Stimulated activated CD4-positive, alpha-beta T cell treated with anti-CD3 and anti-CD28 coated beads, Interleukin-4, amount 100 ng/mL, for 4 hours (primary cell): Measurements from ENCODE around the gene MRPL42.

Source experiments
- DNase-seq, 2 experiments: peaks; one replicate each; pipeline ENCODE4 v3.0.0-alpha.2; 2020

The MRPL42 gene

GRCh38 chr12:93500667-93501066, 33.4 kb downstream of the MRPL42 start:
- DNase-seq: no peak

DNA sequence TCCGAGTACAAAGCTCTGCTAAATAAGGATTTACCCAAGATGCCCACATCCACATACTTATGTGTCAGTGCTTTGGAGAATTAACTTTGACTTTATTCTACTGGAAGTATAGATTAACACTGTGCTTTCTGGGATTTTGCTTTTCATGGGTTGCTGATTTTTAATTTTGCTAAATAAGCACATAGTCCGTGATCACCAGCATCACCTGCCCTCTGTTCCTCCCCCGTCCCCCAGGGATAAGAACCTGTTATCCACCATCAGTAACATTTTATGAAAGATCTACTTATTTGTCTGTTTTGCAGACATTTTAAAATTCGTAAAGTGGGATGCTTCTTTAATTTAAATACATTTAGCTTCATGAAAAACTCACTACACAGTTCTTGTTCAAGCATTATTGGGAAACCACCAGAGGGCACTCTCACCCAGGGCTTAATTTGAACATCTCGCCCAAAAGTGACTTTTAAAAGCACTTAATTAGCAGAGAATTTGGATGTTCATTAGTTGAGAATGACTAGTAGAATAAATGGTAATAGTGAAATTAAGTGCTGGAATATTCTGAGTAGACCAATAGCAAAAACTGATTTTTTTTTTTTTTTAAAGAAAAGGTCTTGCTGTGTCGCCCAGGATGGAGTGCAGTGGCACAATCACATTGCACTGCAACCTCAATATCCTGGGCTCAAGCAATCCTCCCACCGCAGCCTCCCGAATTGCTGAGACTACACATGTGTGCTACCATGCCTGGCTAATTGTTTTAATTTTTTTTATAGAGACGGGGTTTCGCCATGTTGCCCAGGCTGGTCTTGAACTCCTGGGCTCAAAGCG, 35.7 kb downstream of the MRPL42 start:
- peak; percentile 48 to 51 for DNase-seq

DNA sequence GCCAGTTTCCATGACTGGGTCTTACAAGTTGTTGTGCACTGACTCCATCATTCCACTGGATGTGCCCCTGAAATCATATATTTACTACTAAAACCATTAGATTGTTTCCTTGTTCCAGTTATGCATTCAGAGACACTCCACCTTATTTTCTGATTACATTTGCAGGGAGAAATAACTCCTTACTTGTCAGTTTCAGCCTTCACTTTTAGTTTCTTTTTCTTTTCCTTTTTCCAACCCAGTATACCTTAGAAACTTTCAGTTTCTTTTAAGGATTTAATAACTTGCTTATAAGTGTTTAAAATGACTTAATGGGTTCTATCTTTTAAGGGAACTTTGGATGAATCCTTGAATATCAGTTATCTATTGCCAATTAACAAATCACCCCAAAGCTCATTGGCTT, 39.9 kb downstream of the MRPL42 start:
- DNase-seq: no peak

DNA sequence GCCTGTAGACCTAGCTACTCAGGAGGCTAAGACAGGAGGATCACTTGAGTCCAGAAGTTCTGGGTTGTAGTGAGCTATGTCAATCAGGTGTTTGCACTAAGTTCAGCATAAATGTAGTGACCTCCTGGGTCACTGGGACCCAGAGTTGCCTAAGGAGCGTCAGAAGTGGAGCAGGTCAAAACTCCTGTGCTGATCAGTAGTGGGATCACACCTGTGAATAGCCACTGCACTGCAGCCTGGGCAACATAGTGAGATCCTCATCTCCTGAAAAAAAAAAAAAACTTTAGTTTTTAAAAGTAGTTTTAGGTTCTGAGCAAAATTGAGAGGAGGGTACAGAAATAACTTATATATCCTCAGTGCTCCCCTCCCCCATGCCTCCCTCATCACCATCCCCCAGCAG, 42.2 kb downstream of the MRPL42 start:
- DNase-seq: no peak

DNA sequence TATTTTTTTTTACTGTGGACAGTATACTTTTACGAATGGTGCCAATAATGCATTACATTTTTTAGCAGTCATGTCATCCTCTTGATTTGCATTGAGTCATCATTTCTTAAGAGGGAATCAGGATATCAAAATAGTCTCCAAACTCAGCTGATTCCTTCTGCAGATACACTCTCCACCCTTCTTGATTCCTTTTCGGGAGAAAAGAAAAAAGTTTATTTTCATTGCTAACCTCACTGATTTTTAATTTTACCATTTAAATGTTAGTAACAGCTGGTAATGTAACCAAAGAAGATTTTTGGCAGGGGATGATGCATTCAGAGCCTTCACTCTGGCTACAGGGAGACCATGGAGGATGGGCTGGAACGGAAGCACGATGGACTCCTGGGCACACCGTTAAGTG, 47.5 kb downstream of the MRPL42 start:
- DNase-seq: no peak

- no peak for DNase-seq
Observed at GRCh38 chr12:93518725-93519124, 51.4 kb downstream of the MRPL42 start.

DNA sequence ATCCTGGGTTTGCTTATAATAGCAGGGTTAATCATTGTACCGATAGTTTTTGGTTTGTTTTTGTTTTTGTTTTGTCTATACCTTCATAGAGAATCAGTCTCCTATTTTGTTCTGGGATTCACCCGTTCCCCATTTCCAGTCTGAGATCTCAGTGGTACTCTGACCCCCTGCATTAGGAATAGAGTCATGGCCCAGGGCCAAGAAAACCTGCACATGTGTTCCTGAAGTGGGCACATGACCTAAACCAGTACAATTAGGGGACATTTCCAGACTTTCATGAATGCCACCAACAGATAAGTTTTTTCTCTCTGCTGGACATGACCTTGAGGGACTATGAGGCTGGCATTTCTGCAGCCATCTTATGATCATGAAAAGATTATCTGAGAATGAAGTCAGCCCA, 52.5 kb downstream of the MRPL42 start:
- DNase-seq: no peak

DNA sequence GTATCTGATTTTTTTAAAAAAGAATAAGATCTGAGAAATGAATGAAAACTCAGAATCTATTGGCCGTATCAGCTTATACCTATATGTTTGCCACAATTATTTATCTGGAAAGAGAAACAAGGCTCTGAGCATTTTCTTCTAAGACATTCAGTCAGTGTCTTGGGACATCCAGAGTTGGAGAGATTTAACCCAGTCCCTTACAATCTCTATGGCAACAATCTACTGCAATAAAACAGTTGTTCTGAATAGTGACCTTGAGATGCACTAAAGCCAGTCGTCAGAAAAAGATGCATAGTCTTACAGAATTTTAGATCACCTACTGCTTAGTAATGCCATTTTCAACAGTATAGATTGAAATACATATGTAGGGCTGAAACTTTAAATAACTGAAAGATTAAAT, 53.1 kb downstream of the MRPL42 start:
- DNase-seq: no peak

DNA sequence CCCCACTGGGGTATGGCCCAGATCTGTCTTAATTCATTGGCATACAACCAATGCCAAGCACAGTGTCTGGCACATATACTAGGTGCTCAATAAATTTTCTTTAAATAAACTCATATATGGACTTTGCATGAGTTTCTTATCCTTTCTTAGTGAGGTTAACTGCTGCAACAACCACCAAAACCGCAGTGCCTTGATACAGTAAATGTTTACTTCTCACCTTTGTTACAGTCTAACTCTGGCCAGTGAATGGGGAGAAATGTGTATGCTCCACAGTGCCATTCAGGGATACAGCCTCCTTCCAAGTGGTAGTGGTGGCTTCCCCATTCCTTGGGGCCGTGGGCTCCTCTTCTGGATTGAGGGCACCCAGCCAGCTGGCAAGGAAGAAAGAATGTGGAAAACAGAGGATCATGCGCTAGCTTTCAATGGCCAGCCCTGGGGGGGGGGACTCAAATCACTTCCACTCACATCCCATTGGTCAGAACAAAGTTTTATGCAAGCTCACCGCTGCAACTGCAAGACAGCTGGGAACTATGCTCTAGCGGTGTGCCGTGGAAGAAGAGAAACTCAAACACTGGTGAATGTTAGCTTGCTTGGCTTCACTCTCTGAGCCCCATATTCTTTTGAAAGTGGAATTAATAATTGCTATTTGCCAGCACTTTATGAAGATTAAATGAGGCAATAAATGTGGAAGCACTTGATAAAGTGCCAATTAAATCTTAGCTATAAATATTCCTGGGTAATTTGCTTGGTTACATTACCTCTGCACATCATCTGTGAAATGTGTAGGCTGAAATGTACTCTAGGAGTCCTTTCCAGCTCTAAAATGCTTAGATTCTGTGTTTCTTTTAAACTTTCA, 54.1 kb downstream of the MRPL42 start:
- no peak for DNase-seq

- DNase-seq: no peak
Observed at GRCh38 chr12:93524386-93525133, 57.2 kb downstream of the MRPL42 start.

- no peak for DNase-seq
Observed at GRCh38 chr12:93526786-93527428, 59.6 kb downstream of the MRPL42 start.

- DNase-seq: peak in 1 of 2 experiments; percentile 3
Observed at GRCh38 chr12:93530358-93530757, 63.0 kb downstream of the MRPL42 start.

DNA sequence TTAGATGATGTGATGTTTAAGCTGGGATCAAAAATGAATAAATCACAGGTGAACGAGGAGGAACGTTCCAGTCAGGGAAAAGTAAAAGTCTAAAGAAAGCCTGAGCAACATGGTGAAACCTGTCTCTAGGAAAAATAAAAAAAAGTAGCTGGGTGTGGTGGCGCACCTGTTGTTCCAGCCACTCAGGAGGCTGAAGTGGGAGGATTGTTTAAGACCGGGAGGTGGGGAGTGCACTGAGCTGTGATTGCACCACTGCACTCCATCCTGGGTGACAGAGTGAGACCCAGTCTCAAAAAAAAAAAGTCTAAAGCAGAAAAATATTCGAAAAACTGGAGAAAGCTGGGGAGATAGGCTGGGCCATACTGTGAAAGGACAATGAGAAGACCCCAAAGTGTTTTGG, 66.0 kb downstream of the MRPL42 start:
- no peak for DNase-seq

GRCh38 chr12:93536111-93536765, 68.9 kb downstream of the MRPL42 start:
- DNase-seq: no peak

- DNase-seq: no peak
Observed at GRCh38 chr12:93536766-93537488, 69.6 kb downstream of the MRPL42 start.

GRCh38 chr12:93537769-93538168, 70.5 kb downstream of the MRPL42 start:
- no peak for DNase-seq

- DNase-seq: no peak
Observed at GRCh38 chr12:93539821-93540220, 72.5 kb downstream of the MRPL42 start.

GRCh38 chr12:93540466-93540865, 73.2 kb downstream of the MRPL42 start:
- no peak for DNase-seq

- DNase-seq: no peak
Observed at GRCh38 chr12:93541578-93542225, 74.4 kb downstream of the MRPL42 start.

DNA sequence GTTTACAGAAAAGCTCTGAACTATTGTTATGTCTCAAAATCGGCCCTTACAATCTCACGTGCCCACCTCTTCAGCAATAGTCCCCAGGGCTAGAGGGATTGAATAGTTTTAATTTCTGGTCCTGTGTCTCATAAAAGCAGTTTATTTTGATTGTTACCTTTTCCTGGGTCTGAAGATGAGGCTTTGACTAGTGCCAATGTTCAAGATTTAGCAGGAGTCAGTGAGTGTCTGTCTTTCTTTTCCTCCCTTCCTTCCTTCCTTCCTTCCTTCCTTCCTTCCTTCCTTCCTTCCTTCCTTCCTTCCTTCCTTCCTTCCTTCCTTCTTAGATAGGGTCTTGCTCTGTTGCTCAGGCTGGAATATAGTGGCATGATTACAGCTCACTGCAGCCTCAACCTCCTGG, 80.5 kb downstream of the MRPL42 start:
- DNase-seq: no peak

DNA sequence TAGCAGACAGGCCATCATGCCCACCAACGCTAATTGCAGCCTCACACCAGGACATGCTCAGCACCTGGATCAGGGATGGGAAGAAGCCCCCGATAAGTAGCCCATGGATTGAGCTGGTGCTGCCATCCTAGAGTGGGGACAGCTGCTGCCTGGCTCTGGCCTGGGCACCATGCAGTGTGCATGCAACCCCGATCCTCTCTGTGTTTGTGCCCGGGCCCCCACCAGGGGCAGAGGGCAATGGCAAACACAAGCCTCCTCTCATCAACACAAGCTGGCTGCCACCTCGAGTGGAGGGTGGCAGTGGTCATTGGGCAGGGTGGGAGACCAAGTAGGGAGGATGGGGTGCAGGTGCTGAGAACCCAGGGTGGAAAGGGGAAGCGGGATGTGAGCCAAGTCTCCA, 81.9 kb downstream of the MRPL42 start:
- no peak for DNase-seq
